Activated CD4-positive, alpha-beta T cell treated with anti-CD3 and anti-CD28 coated beads, Interleukin-2, amount 10 ng/mL, durations not matched to agents 7 days and 5 days (primary cell): ENCODE measurements around the gene CLMP. TPM values are rescaled to one million over a fixed set of nuclear protein-coding genes. Genes with fewer than 3 reads are reported as not detected.

Experiments used
- CTCF ChIA-PET: fragments of 350-600 bp; sonication (Branson Sonifier 250); formaldehyde crosslinking; loops from one replicate; lab custom pipeline; 2021; ENCODE audit warnings: antibody characterized with exemption; lab: Charles Lee
- POLR2A ChIA-PET: fragments of 350-600 bp; sonication (Branson Sonifier 250); formaldehyde crosslinking; loops from one replicate; lab custom pipeline; 2021; ENCODE audit warnings: antibody characterized with exemption; lab: Charles Lee
- DNase-seq: peaks from one replicate; pipeline ENCODE4 v3.0.0-alpha.2; 2020
- H3K27ac Mint-ChIP-seq: one replicate; pipeline ENCODE4 v1.8.0; 2021; ENCODE audit warnings: mild to moderate bottlenecking, moderate library complexity, mixed read lengths
- H3K27me3 Mint-ChIP-seq: one replicate; pipeline ENCODE4 v1.8.0; 2021; ENCODE audit warnings: mixed read lengths
- H3K36me3 Mint-ChIP-seq: one replicate; pipeline ENCODE4 v1.8.0; 2021; ENCODE audit warnings: low read depth, mixed read lengths
- H3K4me1 Mint-ChIP-seq: one replicate; pipeline ENCODE4 v1.8.0; 2021; ENCODE audit warnings: mixed read lengths
- H3K4me3 Mint-ChIP-seq: one replicate; pipeline ENCODE4 v1.8.0; 2021; ENCODE audit warnings: mild to moderate bottlenecking, moderate library complexity, mixed read lengths
- H3K9me3 Mint-ChIP-seq: one replicate; pipeline ENCODE4 v1.8.0; 2021; ENCODE audit warnings: mixed read lengths
- total RNA-seq, 2 experiments: library from RNA; stranded (reverse); gene quantifications; one replicate each; pipeline ENCODE4 v1.2.3, GENCODE V29; 2021

The CLMP gene
- total RNA-seq, 2 experiments from 2014 or later, result 0.15 to 0.23 TPM

DNA sequence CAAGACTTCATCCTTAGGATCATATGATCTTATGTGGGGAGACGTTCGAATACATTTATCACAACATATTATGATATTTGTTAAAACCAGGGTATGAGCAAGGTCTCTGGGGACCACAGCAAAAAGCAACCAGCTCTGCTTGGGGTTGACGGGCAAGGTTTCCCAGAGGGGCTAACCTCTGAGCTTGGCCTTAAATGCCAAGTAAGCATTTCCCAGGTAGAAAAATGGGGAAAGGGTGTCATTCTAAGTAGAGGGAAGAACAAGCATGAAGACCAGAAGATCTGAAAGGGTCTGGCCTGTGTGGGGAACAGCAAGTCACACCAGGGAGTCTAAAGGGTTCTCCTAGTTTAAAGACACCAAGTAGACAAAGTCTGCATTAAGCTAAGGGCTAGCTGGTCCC lies 24.1 kb downstream of the CLMP start:
- no peaks in the 10 kb centered on the region for H3K4me1 Mint-ChIP-seq
- CTCF ChIA-PET, result interaction anchor here (0.7 to 1.2 kb wide), 2 partner anchors 76 to 186 kb away, joined by 3 to 6 read pairs; no protein-coding TSS in a partner anchor
- DNase-seq, result no peak
- H3K36me3 Mint-ChIP-seq, result no peaks in the 10 kb centered on the region
- no peak overlapping the region for H3K4me3 Mint-ChIP-seq
- POLR2A ChIA-PET, result interaction anchor here (0.6 kb wide), 1 partner anchor 237 kb away, joined by 3 read pairs; no protein-coding TSS in a partner anchor
- H3K9me3 Mint-ChIP-seq, result no peaks in the 10 kb centered on the region
- no peak overlapping the region for H3K27ac Mint-ChIP-seq
- peaks cover 7% of the 10 kb centered on the region for H3K27me3 Mint-ChIP-seq

DNA sequence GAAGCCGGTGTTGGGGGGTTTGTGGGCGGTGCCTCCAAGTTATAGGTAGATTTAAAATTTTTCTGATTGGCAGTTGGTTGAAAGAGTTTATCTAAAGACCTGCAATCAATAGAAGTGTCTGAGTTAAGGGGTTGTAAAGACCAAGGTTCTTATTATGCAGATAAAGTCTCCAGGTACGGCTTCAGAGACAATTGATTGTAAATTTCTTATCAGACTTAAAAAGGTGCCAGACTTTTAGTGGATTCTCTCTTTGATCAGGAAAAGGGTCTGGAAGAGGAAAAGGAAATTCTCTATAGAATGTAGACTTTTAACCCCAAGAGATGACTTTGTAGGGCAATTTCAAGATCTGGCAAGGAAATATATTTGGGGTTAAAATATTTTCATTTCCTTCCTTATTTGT lies 25.2 kb downstream of the CLMP start:
- DNase-seq, result no peak
- peaks cover 7% of the 10 kb centered on the region for H3K27me3 Mint-ChIP-seq
- POLR2A ChIA-PET, result no interaction called here
- no peak overlapping the region for H3K4me3 Mint-ChIP-seq
- no peak overlapping the region for H3K27ac Mint-ChIP-seq
- H3K9me3 Mint-ChIP-seq, result no peaks in the 10 kb centered on the region
- H3K4me1 Mint-ChIP-seq, result no peaks in the 10 kb centered on the region
- no peaks in the 10 kb centered on the region for H3K36me3 Mint-ChIP-seq
- CTCF ChIA-PET, result no interaction called here

- Mint-ChIP-seq H3K27me3 (peaks cover 7% of the 10 kb centered on the region), H3K9me3 (no peaks in the 10 kb centered on the region), H3K36me3 (no peaks in the 10 kb centered on the region), H3K4me1 (no peaks in the 10 kb centered on the region), H3K4me3 (no peak overlapping the region), H3K27ac (no peak overlapping the region)
- no peak for DNase-seq
- ChIA-PET POLR2A (no interaction called here), CTCF (no interaction called here)
Measured at GRCh38 chr11:123168955-123169484, 26.0 kb downstream of the CLMP start.

DNA sequence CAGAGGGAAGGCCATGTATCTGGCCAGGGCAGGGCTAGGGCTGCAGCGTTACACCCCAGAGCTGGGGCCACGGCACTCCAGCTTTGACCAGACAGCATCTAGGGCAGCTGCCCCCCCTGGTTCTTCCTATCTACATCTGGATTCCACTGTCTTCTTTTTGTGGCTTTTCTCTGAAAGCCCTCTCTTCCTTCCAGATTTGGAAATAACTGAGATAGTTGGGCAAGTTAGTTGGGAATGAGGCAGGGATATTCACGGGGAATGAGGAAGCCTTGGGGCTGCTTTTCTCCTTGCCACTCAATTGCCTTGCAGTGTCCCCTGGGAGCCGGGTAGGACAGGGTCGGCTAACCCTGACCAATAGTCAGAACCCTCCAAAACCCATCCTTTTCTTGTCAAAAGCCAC lies 26.8 kb downstream of the CLMP start:
- Mint-ChIP-seq H3K9me3 (no peaks in the 10 kb centered on the region), H3K36me3 (no peaks in the 10 kb centered on the region), H3K27me3 (peaks cover 7% of the 10 kb centered on the region), H3K27ac (no peak overlapping the region), H3K4me1 (no peaks in the 10 kb centered on the region), H3K4me3 (no peak overlapping the region)
- ChIA-PET POLR2A (no interaction called here), CTCF (interaction anchor here (2.2 kb wide), 1 partner anchor 79 kb away, joined by 6 read pairs; no protein-coding TSS in a partner anchor)
- DNase-seq, result no peak

DNA sequence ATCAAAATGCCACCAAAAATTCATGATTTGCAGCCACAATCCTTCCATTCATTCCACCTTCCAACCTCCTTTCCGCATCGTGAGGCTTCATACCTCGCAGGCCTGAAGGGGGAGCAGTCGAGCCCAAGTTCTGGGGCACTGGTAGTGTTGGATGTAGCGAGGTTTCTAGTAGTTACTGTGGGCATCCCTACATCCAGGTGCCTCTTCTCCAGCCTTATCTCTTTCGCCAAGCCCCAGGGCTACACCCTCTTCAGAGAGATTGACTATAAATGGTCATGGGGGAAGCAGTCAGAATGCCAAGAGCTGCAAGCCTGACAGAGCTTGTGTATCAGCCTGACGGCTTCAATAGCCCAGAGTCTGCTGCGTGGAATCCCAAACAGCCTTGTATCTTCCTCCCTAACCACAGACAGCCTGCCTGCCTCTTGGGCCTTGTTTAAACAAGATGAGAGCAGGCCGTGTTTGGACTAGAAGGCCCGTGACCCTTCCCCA lies 28.9 kb downstream of the CLMP start:
- POLR2A ChIA-PET, result no interaction called here
- DNase-seq, result peak; percentile 31
- H3K27me3 Mint-ChIP-seq, result peaks cover 7% of the 10 kb centered on the region
- H3K4me3 Mint-ChIP-seq, result no peak overlapping the region
- CTCF ChIA-PET, result interaction anchor here (0.6 to 2.2 kb wide), 5 partner anchors 19 to 95 kb away, joined by 3 to 6 read pairs (median 4); no protein-coding TSS in a partner anchor
- no peaks in the 10 kb centered on the region for H3K9me3 Mint-ChIP-seq
- H3K27ac Mint-ChIP-seq, result no peak overlapping the region
- H3K4me1 Mint-ChIP-seq, result no peaks in the 10 kb centered on the region
- no peaks in the 10 kb centered on the region for H3K36me3 Mint-ChIP-seq

DNA sequence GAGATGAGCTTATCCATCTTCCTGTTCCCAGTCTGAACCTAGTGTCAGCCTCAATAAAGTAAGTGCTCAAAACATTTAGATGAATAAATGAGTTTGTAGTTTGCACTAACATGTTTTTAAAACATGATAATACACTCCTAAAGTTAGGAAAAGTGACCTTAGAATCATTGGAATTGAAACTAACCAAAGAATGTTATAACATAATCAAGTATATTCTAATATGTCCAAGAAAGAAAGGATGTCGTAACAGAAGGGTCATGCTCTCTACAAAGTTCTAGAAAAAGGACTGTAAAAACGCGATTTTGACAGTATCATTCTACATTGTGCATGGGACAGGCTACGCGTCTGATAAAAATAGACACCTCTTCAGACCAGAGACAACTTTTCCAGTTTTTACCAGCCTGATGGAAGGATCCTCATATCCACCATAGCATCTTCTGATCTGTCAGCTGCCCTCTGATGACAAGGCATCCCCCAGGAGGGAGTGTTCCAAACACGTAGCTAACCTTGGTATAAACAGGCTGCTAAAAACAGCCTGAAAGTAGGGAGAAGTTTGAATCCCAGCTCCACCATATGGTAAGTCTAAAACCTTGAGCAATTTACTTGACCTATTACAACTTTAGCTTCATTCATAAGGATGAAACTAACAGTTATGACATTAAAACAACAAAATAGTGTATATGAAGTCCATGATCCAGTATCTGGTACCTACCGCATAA lies 30.2 kb downstream of the CLMP start:
- ChIA-PET CTCF (interaction anchor here (1.9 to 4.2 kb wide), 2 partner anchors 9 to 82 kb away, joined by 7 to 15 read pairs; no protein-coding TSS in a partner anchor), POLR2A (no interaction called here)
- H3K36me3 Mint-ChIP-seq, result no peaks in the 10 kb centered on the region
- H3K9me3 Mint-ChIP-seq, result no peaks in the 10 kb centered on the region
- H3K27me3 Mint-ChIP-seq, result peaks cover 7% of the 10 kb centered on the region
- peaks cover under 1% of the 10 kb centered on the region for H3K4me1 Mint-ChIP-seq
- no peak overlapping the region for H3K4me3 Mint-ChIP-seq
- no peak overlapping the region for H3K27ac Mint-ChIP-seq
- no peak for DNase-seq

DNA sequence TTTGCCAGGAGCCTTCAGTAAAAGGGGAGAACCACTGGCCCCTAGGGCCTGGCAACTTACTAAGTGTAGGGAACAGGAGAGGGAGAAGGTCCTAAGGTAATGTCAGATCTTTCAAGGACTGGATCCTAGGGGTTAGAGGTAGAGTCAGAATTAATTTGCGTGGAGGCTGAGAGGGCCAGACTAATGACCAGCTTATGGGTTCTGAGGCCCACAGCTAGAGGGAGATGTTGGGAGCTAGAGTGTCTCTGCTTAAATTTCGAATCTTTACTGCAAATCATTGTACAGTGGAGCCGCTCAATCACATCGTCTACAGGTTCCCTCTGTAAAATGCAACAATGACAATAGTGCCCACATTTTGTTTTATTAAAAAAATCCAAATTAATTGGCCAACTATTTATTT lies 31.4 kb downstream of the CLMP start:
- H3K4me1 Mint-ChIP-seq, result peaks cover 14% of the 10 kb centered on the region
- DNase-seq, result no peak
- no peaks in the 10 kb centered on the region for H3K9me3 Mint-ChIP-seq
- CTCF ChIA-PET, result interaction anchor here (1.2 to 4.2 kb wide), 3 partner anchors 10 to 70 kb away, joined by 3 to 15 read pairs (median 3); no protein-coding TSS in a partner anchor
- POLR2A ChIA-PET, result no interaction called here
- no peaks in the 10 kb centered on the region for H3K36me3 Mint-ChIP-seq
- no peak overlapping the region for H3K4me3 Mint-ChIP-seq
- no peak overlapping the region for H3K27ac Mint-ChIP-seq
- H3K27me3 Mint-ChIP-seq, result peaks cover 5% of the 10 kb centered on the region

GRCh38 chr11:123161376-123162030 lies 33.5 kb downstream of the CLMP start:
- DNase-seq, result no peak
- Mint-ChIP-seq H3K4me1 (peaks cover 17% of the 10 kb centered on the region), H3K4me3 (no peak overlapping the region), H3K9me3 (no peaks in the 10 kb centered on the region), H3K27me3 (peaks cover 2% of the 10 kb centered on the region), H3K27ac (no peak overlapping the region), H3K36me3 (no peaks in the 10 kb centered on the region)
- ChIA-PET CTCF (interaction anchor here (1.2 to 4.2 kb wide), 3 partner anchors 12 to 31 kb away, joined by 3 to 15 read pairs (median 6); no protein-coding TSS in a partner anchor), POLR2A (no interaction called here)

DNA sequence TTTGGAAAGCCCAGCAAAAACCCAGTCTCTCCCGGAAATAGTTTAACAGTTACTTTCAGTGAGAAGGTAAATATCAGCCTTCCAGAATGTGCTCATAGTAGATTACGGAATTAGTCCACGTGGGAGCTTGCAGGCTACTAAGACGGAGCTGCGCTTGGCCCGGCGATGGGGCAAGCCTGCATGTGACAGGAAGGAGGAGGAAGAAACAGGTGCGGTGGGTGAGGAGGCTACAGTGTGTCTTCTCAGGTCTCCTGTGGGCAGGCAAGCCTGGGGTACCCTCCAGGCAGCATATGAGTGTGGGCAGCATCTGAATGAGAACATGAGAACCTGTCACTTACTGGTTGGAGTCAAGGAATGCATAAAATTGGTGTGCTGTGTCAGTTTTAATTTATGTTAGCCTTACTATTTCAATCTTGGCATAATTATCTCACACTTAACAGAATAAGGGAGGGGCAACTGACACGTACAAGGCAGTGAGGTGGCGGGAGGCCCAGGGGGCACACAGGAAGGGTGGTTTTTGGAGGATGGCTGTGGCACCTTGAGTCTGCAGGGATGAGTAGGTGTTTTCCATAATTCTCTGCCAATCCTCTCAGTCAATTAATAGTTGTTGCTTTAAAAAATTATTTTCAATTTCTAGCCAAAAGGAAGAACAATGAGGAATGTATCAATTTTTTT lies 35.7 kb downstream of the CLMP start:
- Mint-ChIP-seq H3K36me3 (peaks cover 2% of the 10 kb centered on the region), H3K4me3 (no peak overlapping the region), H3K4me1 (peaks cover 17% of the 10 kb centered on the region), H3K27ac (no peak overlapping the region), H3K9me3 (peaks cover 8% of the 10 kb centered on the region), H3K27me3 (peaks cover 8% of the 10 kb centered on the region)
- ChIA-PET POLR2A (no interaction called here), CTCF (interaction anchor here (1.1 kb wide), 1 partner anchor 102 kb away, joined by 3 read pairs; no protein-coding TSS in a partner anchor)
- DNase-seq, result no peak

- ChIA-PET POLR2A (no interaction called here), CTCF (interaction anchor here (0.6 kb wide), 1 partner anchor 23 kb away, joined by 4 read pairs; no protein-coding TSS in a partner anchor)
- H3K27ac Mint-ChIP-seq, result no peak overlapping the region
- DNase-seq, result no peak
- peaks cover 2% of the 10 kb centered on the region for H3K36me3 Mint-ChIP-seq
- peaks cover 8% of the 10 kb centered on the region for H3K27me3 Mint-ChIP-seq
- peaks cover 8% of the 10 kb centered on the region for H3K9me3 Mint-ChIP-seq
- peaks cover 17% of the 10 kb centered on the region for H3K4me1 Mint-ChIP-seq
- no peak overlapping the region for H3K4me3 Mint-ChIP-seq
Measured at GRCh38 chr11:123158033-123159003, 36.7 kb downstream of the CLMP start.

DNA sequence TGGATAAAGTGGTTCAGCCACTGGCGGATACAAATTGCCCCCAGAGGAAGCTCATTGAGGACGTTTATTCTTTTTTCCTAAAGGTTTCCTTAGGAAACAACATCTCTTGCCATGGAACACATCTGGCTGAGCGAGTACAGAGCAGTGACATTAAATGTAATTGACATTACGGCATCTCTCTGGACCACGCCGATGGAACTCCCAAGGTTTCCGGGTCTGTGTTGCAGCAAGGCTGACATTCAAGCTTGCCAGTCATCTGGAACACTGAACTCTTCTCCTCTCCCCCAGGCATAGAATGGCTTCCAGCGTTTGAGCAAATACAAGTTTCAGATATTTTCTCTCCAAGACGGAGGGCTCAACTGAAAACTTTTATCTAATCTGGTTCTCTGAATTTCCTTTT lies 42.1 kb downstream of the CLMP start:
- POLR2A ChIA-PET, result no interaction called here
- H3K9me3 Mint-ChIP-seq, result peaks cover 8% of the 10 kb centered on the region
- no peak overlapping the region for H3K27ac Mint-ChIP-seq
- peaks cover 2% of the 10 kb centered on the region for H3K36me3 Mint-ChIP-seq
- H3K27me3 Mint-ChIP-seq, result peaks cover 6% of the 10 kb centered on the region
- no peaks in the 10 kb centered on the region for H3K4me1 Mint-ChIP-seq
- CTCF ChIA-PET, result interaction anchor here (0.6 to 1.2 kb wide), 3 partner anchors 9 to 151 kb away, joined by 3 to 4 read pairs (median 3); no protein-coding TSS in a partner anchor
- H3K4me3 Mint-ChIP-seq, result no peak overlapping the region
- no peak for DNase-seq
